NCI-H2081 treated with DMSO at 0.1 percent for 48 hours (cell line): ENCODE results near the gene KRTAP4-7.
"Not testable (repeated sequence)": the region's sequence is repeated elsewhere in the genome, so short reads cannot be mapped to it uniquely, and the experiment has no call there.

Experiments
- DNase-seq: peaks from one replicate; lab custom pipeline; 2025; lab: John Stamatoyannopoulos, UW

KRTAP4-7 gene

GRCh38 chr17:41065016-41065689 lies 18.8 kb upstream of the KRTAP4-7 start:
- not testable (repeated sequence) for DNase-seq

- no peak for DNase-seq
Measured at GRCh38 chr17:41065829-41066624, 17.9 kb upstream of the KRTAP4-7 start, which contains the start of gene KRTAP2-4. KRTAP2-4 (minus strand) TSS chr17:41065879; CDS start chr17:41065845, 34 bp downstream.

- no peak for DNase-seq
Measured at GRCh38 chr17:41067281-41067680, 16.7 kb upstream of the KRTAP4-7 start.

GRCh38 chr17:41069031-41069430 lies 14.9 kb upstream of the KRTAP4-7 start:
- DNase-seq, result no peak

GRCh38 chr17:41071606-41072360 lies 12.2 kb upstream of the KRTAP4-7 start:
- DNase-seq, result no peak

GRCh38 chr17:41073676-41074075 lies 10.3 kb upstream of the KRTAP4-7 start:
- DNase-seq, result no peak

- no peak for DNase-seq
Measured at GRCh38 chr17:41076788-41077187, 7.2 kb upstream of the KRTAP4-7 start.

- DNase-seq, result no peak
Measured at GRCh38 chr17:41082626-41083025, 1.3 kb upstream of the KRTAP4-7 start.

- not testable (repeated sequence) for DNase-seq
Measured at GRCh38 chr17:41083427-41083826, 523 bp upstream of the KRTAP4-7 start.

- DNase-seq, result not testable (repeated sequence)
Measured at GRCh38 chr17:41088760-41089352, 4.9 kb downstream of the KRTAP4-7 start.

- no peak for DNase-seq
Measured at GRCh38 chr17:41096055-41096454, 12.1 kb downstream of the KRTAP4-7 start.

GRCh38 chr17:41098042-41098441 lies 14.1 kb downstream of the KRTAP4-7 start, which contains the start of gene KRTAP4-8:
KRTAP4-8 (minus strand) TSS chr17:41098142; CDS start chr17:41098084, 58 bp downstream.
- DNase-seq, result no peak

GRCh38 chr17:41098481-41098880 lies 14.5 kb downstream of the KRTAP4-7 start:
- no peak for DNase-seq

- DNase-seq, result not testable (repeated sequence)
Measured at GRCh38 chr17:41099682-41100480, 15.9 kb downstream of the KRTAP4-7 start.

GRCh38 chr17:41101586-41102259 lies 17.8 kb downstream of the KRTAP4-7 start, which contains the start of gene KRTAP4-16:
KRTAP4-16 (minus strand) TSS chr17:41102209; CDS start chr17:41102209, 0 bp downstream.
- DNase-seq, result no peak

- no peak for DNase-seq
Measured at GRCh38 chr17:41103896-41104295, 19.9 kb downstream of the KRTAP4-7 start.

- DNase-seq, result not testable (repeated sequence)
Measured at GRCh38 chr17:41104386-41105038, 20.6 kb downstream of the KRTAP4-7 start.

- not testable (repeated sequence) for DNase-seq
Measured at GRCh38 chr17:41105347-41105746, 21.4 kb downstream of the KRTAP4-7 start, which contains the start of gene KRTAP4-9. KRTAP4-9 (plus strand) TSS chr17:41105389; CDS start chr17:41105389, 0 bp downstream.

GRCh38 chr17:41107941-41108450 lies 24.0 kb downstream of the KRTAP4-7 start:
- DNase-seq, result no peak
